SK-N-SH (cell line): ENCODE results near the gene EPB41L2. TPM values are rescaled to one million over a fixed set of nuclear protein-coding genes. Genes with fewer than 3 reads are reported as not detected.

Experiments used
- CTCF ChIA-PET: fragments of 300-600, 350-600 bp; formaldehyde crosslinking; extraction: SDS; loops from one replicate; lab custom pipeline; 2021; lab: Yijun Ruan, JAX
- POLR2A ChIA-PET: fragments of 350-600 bp; sonication (Branson Sonifier 250); formaldehyde crosslinking; extraction: SDS; loops from one replicate; lab custom pipeline; 2020; ENCODE audit warnings: antibody characterized with exemption, inconsistent platforms; lab: Yijun Ruan, JAX
- DNase-seq: peaks from one replicate; pipeline ENCODE4 v3.0.0; 2012
- H2AFZ ChIP-seq: fragments of 200-600 bp; sonication (generic); 2 replicates; pipeline ENCODE4 v1.8.1; 2016; ENCODE audit warnings: antibody characterized with exemption, mild to moderate bottlenecking, low read depth
- H3F3A ChIP-seq: fragments of 200-600 bp; sonication (generic); replicated peaks from 2 replicates; pipeline ENCODE3; 2016; ENCODE audit warnings: antibody characterized with exemption, mild to moderate bottlenecking; ENCODE audit not compliant: insufficient read depth
- H3K27ac ChIP-seq, 2 experiments: fragments of 200-500 bp in 1 of 2; fragments of 200-600 bp in 1 of 2; sonication (Bioruptor generic) in 1 of 2; sonication (generic), shearing (Covaris generic) in 1 of 2; 2 replicates each; pipeline versions ENCODE4 v1.5.1 to v1.6.1; 2014 to 2016; ENCODE audit warnings: low read depth in 2 of 2, inconsistent platforms in 1 of 2, low read length in 1 of 2, mild to moderate bottlenecking in 1 of 2, mixed read lengths in 1 of 2
- H3K27me3 ChIP-seq: fragments of 200-600 bp; sonication (generic), shearing (Covaris generic); 2 replicates; pipeline ENCODE4 v1.6.1; 2016; ENCODE audit warnings: mixed run types; ENCODE audit not compliant: insufficient read depth
- H3K36me3 ChIP-seq, 2 experiments: fragments of 200-500 bp in 1 of 2; fragments of 200-600 bp in 1 of 2; sonication (Bioruptor generic) in 1 of 2; sonication (generic) in 1 of 2; replicated peaks in 1 of 2; 2 replicates each; pipeline versions ENCODE3 to v1.5.1; 2014 to 2016; ENCODE audit warnings: low read length in 1 of 2, mild to moderate bottlenecking in 1 of 2; ENCODE audit not compliant: insufficient read depth in 2 of 2, control insufficient read depth in 1 of 2
- H3K4me1 ChIP-seq, 2 experiments: fragments of 200-500 bp in 1 of 2; fragments of 200-600 bp in 1 of 2; sonication (Bioruptor generic) in 1 of 2; sonication (generic), shearing (Covaris generic) in 1 of 2; 2 replicates each; pipeline versions ENCODE4 v1.5.1 to v1.6.1; 2014 to 2016; ENCODE audit warnings: low read depth in 1 of 2, low read length in 1 of 2, mixed run types in 1 of 2; ENCODE audit not compliant: insufficient read depth in 2 of 2, control insufficient read depth in 1 of 2
- H3K4me2 ChIP-seq: fragments of 200-600 bp; sonication (generic), shearing (Covaris generic); 2 replicates; pipeline ENCODE4 v1.6.1; 2017; ENCODE audit warnings: mixed run types
- H3K4me3 ChIP-seq, 2 experiments: fragments of 200-500 bp in 1 of 2; fragments of 200-600 bp in 1 of 2; sonication (Bioruptor generic) in 1 of 2; sonication (generic), shearing (Covaris generic) in 1 of 2; 2 replicates each; pipeline versions ENCODE4 v1.5.1 to v1.8.1; 2014 to 2016; ENCODE audit warnings: low read depth in 2 of 2, inconsistent platforms in 1 of 2, low read length in 1 of 2, mild to moderate bottlenecking in 1 of 2, mixed read lengths in 1 of 2, moderate library complexity in 1 of 2
- H3K79me2 ChIP-seq: fragments of 200-600 bp; sonication (generic); 2 replicates; pipeline ENCODE4 v1.8.1; 2017; ENCODE audit warnings: mild to moderate bottlenecking; ENCODE audit not compliant: insufficient read depth
- H3K9ac ChIP-seq: fragments of 200-600 bp; sonication (generic); 2 replicates; pipeline ENCODE4 v1.6.1; 2017; ENCODE audit warnings: mixed run types
- H3K9me2 ChIP-seq: fragments of 200-600 bp; sonication (generic); 2 replicates; pipeline ENCODE4 v1.6.1; 2017; ENCODE audit warnings: mixed run types
- H3K9me3 ChIP-seq: fragments of 200-600 bp; sonication (generic); 2 replicates; pipeline ENCODE4 v1.6.1; 2017; ENCODE audit warnings: mixed run types, mild to moderate bottlenecking, moderate library complexity
- H4K20me1 ChIP-seq: fragments of 200-600 bp; sonication (generic); 2 replicates; pipeline ENCODE4 v1.6.1; 2017; ENCODE audit warnings: mild to moderate bottlenecking, mixed run types; ENCODE audit not compliant: insufficient read depth
- CTCF ChIP-seq: fragments of 200-600 bp; sonication (generic); IDR thresholded peaks from 2 replicates; pipeline ENCODE4 v1.6.1; 2017; ENCODE audit warnings: antibody characterized with exemption, mild to moderate bottlenecking, moderate library complexity
- ELF1 ChIP-seq: IDR thresholded peaks from 2 replicates; pipeline ENCODE4 v1.4.0; 2012
- EP300 ChIP-seq, 2 experiments: IDR thresholded peaks; 2 replicates each; pipeline versions ENCODE4 v1.4.0 to v1.6.1; 2012; ENCODE audit warnings: borderline replicate concordance in 1 of 2, low read depth in 1 of 2, low read length in 1 of 2
- FOXJ3 ChIP-seq: sonication (generic); formaldehyde crosslinking; IDR thresholded peaks from 2 replicates; pipeline ENCODE4 v1.5.1; 2020; ENCODE audit warnings: mild to moderate bottlenecking, missing genetic modification reagents
- FOXM1 ChIP-seq: IDR thresholded peaks from 2 replicates; pipeline ENCODE4 v1.4.0; 2012; ENCODE audit warnings: low read depth, mild to moderate bottlenecking
- GABPA ChIP-seq: IDR thresholded peaks from 2 replicates; pipeline ENCODE4 v1.4.0; 2012; ENCODE audit warnings: low read depth, mild to moderate bottlenecking
- GATA2 ChIP-seq: sonication (generic); formaldehyde crosslinking; IDR thresholded peaks from 2 replicates; pipeline ENCODE4 v1.5.0; 2020; ENCODE audit warnings: mild to moderate bottlenecking, missing genetic modification reagents
- JUND ChIP-seq: IDR thresholded peaks from 2 replicates; pipeline ENCODE4 v1.4.0; 2012
- NRF1 ChIP-seq: IDR thresholded peaks from 2 replicates; pipeline ENCODE4 v1.6.1; 2012; ENCODE audit warnings: low read depth, mild to moderate bottlenecking, low read length
- POLR2AphosphoS5 ChIP-seq: IDR thresholded peaks from 2 replicates; pipeline ENCODE4 v1.6.1; 2012; ENCODE audit warnings: low read depth, low read length
- RCOR1 ChIP-seq: fragments of 150-350 bp; IDR thresholded peaks from 2 replicates; pipeline ENCODE4 v1.6.1; 2017; ENCODE audit warnings: antibody characterized with exemption, low read length
- RFX5 ChIP-seq: IDR thresholded peaks from 2 replicates; pipeline ENCODE4 v1.6.1; 2012; ENCODE audit warnings: mild to moderate bottlenecking, improper control_type of control experiment, low read length
- RXRA ChIP-seq: IDR thresholded peaks from 2 replicates; pipeline ENCODE4 v1.4.0; 2012; ENCODE audit warnings: low read depth, mild to moderate bottlenecking, borderline replicate concordance
- SIN3A ChIP-seq: IDR thresholded peaks from 2 replicates; pipeline ENCODE4 v1.6.1; 2012; ENCODE audit warnings: low read depth, mild to moderate bottlenecking, low read length, moderate library complexity, borderline replicate concordance
- USF1 ChIP-seq: IDR thresholded peaks from 2 replicates; pipeline ENCODE4 v1.4.0; 2012; ENCODE audit warnings: low read depth, borderline replicate concordance
- USF2 ChIP-seq: fragments of 150-350 bp; IDR thresholded peaks from 2 replicates; pipeline ENCODE4 v1.6.1; 2017; ENCODE audit warnings: antibody characterized with exemption, low read length, low read depth, borderline replicate concordance
- ZBTB33 ChIP-seq: IDR thresholded peaks from 2 replicates; pipeline ENCODE4 v1.4.0; 2012; ENCODE audit warnings: low read depth, borderline replicate concordance
- WGBS: methylation state at CpG from one replicate; pipeline ENCODE4 v1.1.6; 2017; ENCODE audit warnings: low lambda C conversion rate; 5-methylcytosine and 5-hydroxymethylcytosine counted together
- polyA plus RNA-seq, 3 experiments: library from polyadenylated mRNA; depleted of rRNA; stranded (reverse); fragments of >200 nt; gene quantifications; 2 replicates each; pipeline ENCODE4 v1.2.3, GENCODE V29; 2012

The EPB41L2 gene
- polyA plus RNA-seq, 1 of the 3 experiments (the other 2 are of a cell fraction) = 1.4 TPM

GRCh38 chr6:130825772-130826441 lies 237.1 kb downstream of the EPB41L2 start:
- no peak for TF ChIP-seq POLR2AphosphoS5
- no peak for TF ChIP-seq GABPA
- TF ChIP-seq RCOR1 = no peak
- no peak for TF ChIP-seq FOXJ3 (CRISPR knock-in tag)
- no peak for TF ChIP-seq RFX5
- TF ChIP-seq NRF1 = no peak
- TF ChIP-seq, all 33 proteins: peak for 0
- H3K9ac ChIP-seq = no peak overlapping the region
- no peaks in the 10 kb centered on the region for H4K20me1 ChIP-seq
- H3K79me2 ChIP-seq = no peaks in the 10 kb centered on the region
- 56% methylated on average over 3 of the region's 3 CpGs for WGBS
- H3K27ac ChIP-seq = no peak overlapping the region
- no peak for DNase-seq
- H3K36me3 ChIP-seq = no peaks in the 10 kb centered on the region
- no peaks in the 10 kb centered on the region for H3F3A ChIP-seq
- H3K9me3 ChIP-seq = no peaks in the 10 kb centered on the region
- H3K9me2 ChIP-seq = no peaks in the 10 kb centered on the region
- no peaks in the 10 kb centered on the region for H3K27me3 ChIP-seq
- ChIA-PET POLR2A (no interaction called here), CTCF (no interaction called here)
- H3K4me2 ChIP-seq = no peak overlapping the region
- H2AFZ ChIP-seq = no peak overlapping the region
- no peaks in the 10 kb centered on the region for H3K4me1 ChIP-seq
- H3K4me3 ChIP-seq = no peak overlapping the region

- CTCF ChIA-PET = interaction anchor here (0.6 kb wide), 1 partner anchor 265 kb away, joined by 3 read pairs; no protein-coding TSS in a partner anchor
- POLR2A ChIA-PET = no interaction called here
These were observed 237.9 kb downstream of the EPB41L2 start for GRCh38 chr6:130824978-130825694.

More at GRCh38 chr6:130824978-130825694, 237.9 kb downstream of the EPB41L2 start:
- no peaks in the 10 kb centered on the region for H4K20me1 ChIP-seq
- WGBS = 42% methylated on average over 5 of the region's 5 CpGs
- no peaks in the 10 kb centered on the region for H3K4me1 ChIP-seq
- no peak overlapping the region for H3K4me3 ChIP-seq
- no peaks in the 10 kb centered on the region for H3K27me3 ChIP-seq
- no peak overlapping the region for H2AFZ ChIP-seq
- DNase-seq = no peak
- no peaks in the 10 kb centered on the region for H3K36me3 ChIP-seq
- H3K4me2 ChIP-seq = no peak overlapping the region
- H3K9me2 ChIP-seq = no peaks in the 10 kb centered on the region
- no peaks in the 10 kb centered on the region for H3K9me3 ChIP-seq
- TF ChIP-seq RXRA (no peak), USF2 (no peak), FOXM1 (no peak), ZBTB33 (no peak), GATA2 (no peak), EP300 (IDR thresholded peaks at IDR 0.05; ENCODE audit: borderline replicate concordance in 1 of 2, low read depth in 1 of 2, low read length in 1 of 2) (no peak), POLR2AphosphoS5 (no peak), CTCF (no peak), ELF1 (no peak), JUND (no peak), SIN3A (no peak), USF1 (no peak), NRF1 (no peak)
- no peaks in the 10 kb centered on the region for H3F3A ChIP-seq
- no peak overlapping the region for H3K27ac ChIP-seq
- no peak overlapping the region for H3K9ac ChIP-seq
- no peaks in the 10 kb centered on the region for H3K79me2 ChIP-seq
